K562 (cell line): ENCODE measurements around the gene COA3. TPM values are rescaled to one million over a fixed set of nuclear protein-coding genes. Genes with fewer than 3 reads are reported as not detected.
A peak's percentile ranks its signal among the peaks of the same experiment; 100 is the strongest.

Experiments used
- BRCA1 ChIP-seq, 2 experiments: fragments of 450-650 bp in 1 of 2; sonication (generic) in 1 of 2; formaldehyde crosslinking in 1 of 2; IDR thresholded peaks; 2 replicates each; pipeline versions ENCODE4 v1.5.0 to v1.6.1; 2017 to 2020; ENCODE audit warnings: mild to moderate bottlenecking in 1 of 2, missing genetic modification reagents in 1 of 2
- COPS2 ChIP-seq: fragments of 450-650 bp; conservative IDR thresholded peaks from 2 replicates; pipeline ENCODE4 v1.6.1; 2016; ENCODE audit warnings: mild to moderate bottlenecking, moderate library complexity
- DDX20 ChIP-seq: fragments of 450-650 bp; IDR thresholded peaks from 2 replicates; pipeline ENCODE4 v1.6.1; 2016; ENCODE audit warnings: missing genetic modification characterization, low read depth, mild to moderate bottlenecking, missing compliant biosample characterization, moderate library complexity
- E2F8 ChIP-seq: fragments of 450-650 bp; IDR thresholded peaks from 2 replicates; pipeline ENCODE4 v1.7.1; 2018; ENCODE audit warnings: mild to moderate bottlenecking, low read depth; ENCODE audit not compliant: partially characterized antibody
- ILK ChIP-seq: fragments of 450-650 bp; IDR thresholded peaks from 2 replicates; pipeline ENCODE4 v1.6.1; 2016; ENCODE audit warnings: missing genetic modification characterization, low read depth, mild to moderate bottlenecking, missing compliant biosample characterization, moderate library complexity, borderline replicate concordance
- KDM5B ChIP-seq: fragments of 200-600 bp; sonication (generic); IDR thresholded peaks from 2 replicates; pipeline ENCODE4 v1.6.1; 2012; ENCODE audit warnings: low read depth, mild to moderate bottlenecking, moderate library complexity, low read length, control low read depth, inconsistent platforms; ENCODE audit not compliant: insufficient replicate concordance
- KLF1 ChIP-seq: fragments of 450-650 bp; IDR thresholded peaks from 2 replicates; pipeline ENCODE4 v1.6.1; 2016; ENCODE audit warnings: missing genetic modification characterization, missing compliant biosample characterization
- NCOR1 ChIP-seq: fragments of 450-650 bp; IDR thresholded peaks from 2 replicates; pipeline ENCODE4 v1.6.1; 2016; ENCODE audit warnings: mild to moderate bottlenecking, moderate library complexity
- NR2F6 ChIP-seq: fragments of 450-650 bp; formaldehyde crosslinking; IDR thresholded peaks from 2 replicates; pipeline ENCODE4 v1.4.0; 2020; ENCODE audit warnings: mild to moderate bottlenecking
- PML ChIP-seq: IDR thresholded peaks from 2 replicates; pipeline ENCODE4 v1.6.1; 2012; ENCODE audit warnings: low read length, inconsistent platforms
- SP1 ChIP-seq: sonication (generic); formaldehyde crosslinking; IDR thresholded peaks from 2 replicates; pipeline ENCODE4 v1.8.1; 2022; ENCODE audit warnings: mild to moderate bottlenecking, missing genetic modification reagents
- TAF15 ChIP-seq: fragments of 200-400 bp; formaldehyde crosslinking; IDR thresholded peaks from 2 replicates; pipeline ENCODE4 v1.6.1; 2017; ENCODE audit warnings: mild to moderate bottlenecking, low read depth, low read length, moderate library complexity
- ZC3H4 ChIP-seq: sonication (generic); formaldehyde crosslinking; IDR thresholded peaks from 2 replicates; pipeline ENCODE4 v1.9.0; 2021; ENCODE audit warnings: missing genetic modification reagents, borderline replicate concordance
- ZNF143 ChIP-seq: sonication (generic); formaldehyde crosslinking; IDR thresholded peaks from 2 replicates; pipeline ENCODE4 v1.9.0; 2022; ENCODE audit warnings: mild to moderate bottlenecking, missing genetic modification reagents
- ZNF408 ChIP-seq: fragments of 250-450 bp; sonication (Bioruptor Pico); IDR thresholded peaks from 2 replicates; pipeline ENCODE4 v1.4.0; 2020; ENCODE audit warnings: low read depth, mild to moderate bottlenecking, moderate library complexity
- ZNF436 ChIP-seq: fragments of 250-450, 450-650 bp; sonication (Bioruptor Pico); formaldehyde crosslinking; IDR thresholded peaks from 2 replicates; pipeline ENCODE4 v1.7.0; 2020; ENCODE audit warnings: mild to moderate bottlenecking
- polyA plus RNA-seq, 8 experiments: library from polyadenylated mRNA; depleted of rRNA in 4 of 8; stranded (reverse) in 5 of 8; unstranded in 3 of 8; fragments of >200 nt; fragmentation: Nextera tagmentation in 2 of 8; fragmentation: Illumina TruSeq in 1 of 8; extraction: Ambion mirVana in 2 of 8; extraction: Trizol in 1 of 8; gene quantifications; 2 replicates each; pipeline versions ENCODE4 v1.2.1 to v1.2.3, GENCODE V29; 2011 to 2014; ENCODE audit warnings: inconsistent platforms in 1 of 8, missing spikeins in 1 of 8
- total RNA-seq, 7 experiments: library from RNA; depleted of rRNA in 6 of 7; stranded (reverse); fragments of >200 nt in 6 of 7; fragmentation: Illumina TruSeq in 2 of 7; extraction: Trizol in 2 of 7; gene quantifications; 2 replicates each; pipeline versions ENCODE4 v1.2.1 to v1.2.3, GENCODE V29; 2011 to 2021; ENCODE audit warnings: low replicate concordance in 1 of 7
- TF ChIP-seq, protein P1 (sequence below): fragments of 450-650 bp; IDR thresholded peaks from 2 replicates; pipeline ENCODE4 v1.6.1; 2016; ENCODE audit warnings: low read depth, mild to moderate bottlenecking, moderate library complexity
- TF ChIP-seq, protein P2 (sequence below): fragments of 450-650 bp; IDR thresholded peaks from 2 replicates; pipeline ENCODE4 v1.7.0; 2016; ENCODE audit warnings: borderline replicate concordance
- TF ChIP-seq, protein P3 (sequence below), 3 experiments: IDR thresholded peaks in 2 of 3; conservative IDR thresholded peaks in 1 of 3; 2 replicates each; pipeline ENCODE4 v1.5.1; 2011 to 2012; ENCODE audit warnings: low read length in 3 of 3, mild to moderate bottlenecking in 3 of 3, control low read depth in 2 of 3, improper control_type of control experiment in 1 of 3, inconsistent platforms in 1 of 3, low read depth in 1 of 3, mixed read lengths in 1 of 3, moderate library complexity in 1 of 3; ENCODE audit not compliant: insufficient read depth in 2 of 3

Gene COA3
- total and polyA plus RNA-seq, 9 of the 15 experiments (the other 6 are each of a cell fraction or from before 2014, with no cell fraction given): 49.6 to 153 (median 61.4) TPM

GRCh38 chr17:42779936-42780850, 18.3 kb downstream of the COA3 start, which contains the start of gene WNK4 (continued):
- peak; percentile 63 for TF ChIP-seq E2F8
- no peak for TF ChIP-seq COPS2
- TF ChIP-seq, protein P1, sequence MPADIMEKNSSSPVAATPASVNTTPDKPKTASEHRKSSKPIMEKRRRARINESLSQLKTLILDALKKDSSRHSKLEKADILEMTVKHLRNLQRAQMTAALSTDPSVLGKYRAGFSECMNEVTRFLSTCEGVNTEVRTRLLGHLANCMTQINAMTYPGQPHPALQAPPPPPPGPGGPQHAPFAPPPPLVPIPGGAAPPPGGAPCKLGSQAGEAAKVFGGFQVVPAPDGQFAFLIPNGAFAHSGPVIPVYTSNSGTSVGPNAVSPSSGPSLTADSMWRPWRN: peak; percentile 51; the same call in 1 of the 2 replicates
- TF ChIP-seq, protein P2, sequence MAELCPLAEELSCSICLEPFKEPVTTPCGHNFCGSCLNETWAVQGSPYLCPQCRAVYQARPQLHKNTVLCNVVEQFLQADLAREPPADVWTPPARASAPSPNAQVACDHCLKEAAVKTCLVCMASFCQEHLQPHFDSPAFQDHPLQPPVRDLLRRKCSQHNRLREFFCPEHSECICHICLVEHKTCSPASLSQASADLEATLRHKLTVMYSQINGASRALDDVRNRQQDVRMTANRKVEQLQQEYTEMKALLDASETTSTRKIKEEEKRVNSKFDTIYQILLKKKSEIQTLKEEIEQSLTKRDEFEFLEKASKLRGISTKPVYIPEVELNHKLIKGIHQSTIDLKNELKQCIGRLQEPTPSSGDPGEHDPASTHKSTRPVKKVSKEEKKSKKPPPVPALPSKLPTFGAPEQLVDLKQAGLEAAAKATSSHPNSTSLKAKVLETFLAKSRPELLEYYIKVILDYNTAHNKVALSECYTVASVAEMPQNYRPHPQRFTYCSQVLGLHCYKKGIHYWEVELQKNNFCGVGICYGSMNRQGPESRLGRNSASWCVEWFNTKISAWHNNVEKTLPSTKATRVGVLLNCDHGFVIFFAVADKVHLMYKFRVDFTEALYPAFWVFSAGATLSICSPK: no peak
- peak; percentile 93 for TF ChIP-seq NCOR1
- no peak for TF ChIP-seq ZNF436 (CRISPR knock-in tag)
- TF ChIP-seq ZNF408: no peak
- no peak for TF ChIP-seq ZC3H4 (CRISPR knock-in tag)
- TF ChIP-seq DDX20 (tag): no peak
- no peak for TF ChIP-seq NR2F6 (CRISPR knock-in tag)
- TF ChIP-seq PML: peak; percentile 86
- TF ChIP-seq SP1 (CRISPR knock-in tag): peak; percentile 62; the same call in 1 of the 2 replicates
- TF ChIP-seq TAF15: no peak
- TF ChIP-seq ILK: no peak
- TF ChIP-seq, protein P3, sequence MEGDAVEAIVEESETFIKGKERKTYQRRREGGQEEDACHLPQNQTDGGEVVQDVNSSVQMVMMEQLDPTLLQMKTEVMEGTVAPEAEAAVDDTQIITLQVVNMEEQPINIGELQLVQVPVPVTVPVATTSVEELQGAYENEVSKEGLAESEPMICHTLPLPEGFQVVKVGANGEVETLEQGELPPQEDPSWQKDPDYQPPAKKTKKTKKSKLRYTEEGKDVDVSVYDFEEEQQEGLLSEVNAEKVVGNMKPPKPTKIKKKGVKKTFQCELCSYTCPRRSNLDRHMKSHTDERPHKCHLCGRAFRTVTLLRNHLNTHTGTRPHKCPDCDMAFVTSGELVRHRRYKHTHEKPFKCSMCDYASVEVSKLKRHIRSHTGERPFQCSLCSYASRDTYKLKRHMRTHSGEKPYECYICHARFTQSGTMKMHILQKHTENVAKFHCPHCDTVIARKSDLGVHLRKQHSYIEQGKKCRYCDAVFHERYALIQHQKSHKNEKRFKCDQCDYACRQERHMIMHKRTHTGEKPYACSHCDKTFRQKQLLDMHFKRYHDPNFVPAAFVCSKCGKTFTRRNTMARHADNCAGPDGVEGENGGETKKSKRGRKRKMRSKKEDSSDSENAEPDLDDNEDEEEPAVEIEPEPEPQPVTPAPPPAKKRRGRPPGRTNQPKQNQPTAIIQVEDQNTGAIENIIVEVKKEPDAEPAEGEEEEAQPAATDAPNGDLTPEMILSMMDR (IDR thresholded peaks at IDR 0.05 in 2 of 3, conservative IDR thresholded peaks at IDR 0.05 in 1 of 3; ENCODE audit: insufficient read depth in 2 of 3, low read depth in 1 of 3, low read length in 3 of 3): peak in 1 of 3 experiments; percentile 19; a peak in 1 of 6 replicates
- TF ChIP-seq BRCA1 (IDR thresholded peaks at IDR 0.05): no peak
- TF ChIP-seq BRCA1 (CRISPR knock-in tag; IDR thresholded peaks at IDR 0.05): no peak
- TF ChIP-seq ZNF143 (CRISPR knock-in tag): no peak
- peak; percentile 65 for TF ChIP-seq KDM5B
- TF ChIP-seq KLF1 (tag): peak; percentile 74; the same call in 1 of the 2 replicates
